RKO (cell line): ENCODE results near the gene SESTD1.

Source experiments
- DNase-seq: peaks from one replicate; pipeline ENCODE4 v3.0.0-alpha.2; 2016; ENCODE audit warnings: low spot score

Gene SESTD1, protein sequence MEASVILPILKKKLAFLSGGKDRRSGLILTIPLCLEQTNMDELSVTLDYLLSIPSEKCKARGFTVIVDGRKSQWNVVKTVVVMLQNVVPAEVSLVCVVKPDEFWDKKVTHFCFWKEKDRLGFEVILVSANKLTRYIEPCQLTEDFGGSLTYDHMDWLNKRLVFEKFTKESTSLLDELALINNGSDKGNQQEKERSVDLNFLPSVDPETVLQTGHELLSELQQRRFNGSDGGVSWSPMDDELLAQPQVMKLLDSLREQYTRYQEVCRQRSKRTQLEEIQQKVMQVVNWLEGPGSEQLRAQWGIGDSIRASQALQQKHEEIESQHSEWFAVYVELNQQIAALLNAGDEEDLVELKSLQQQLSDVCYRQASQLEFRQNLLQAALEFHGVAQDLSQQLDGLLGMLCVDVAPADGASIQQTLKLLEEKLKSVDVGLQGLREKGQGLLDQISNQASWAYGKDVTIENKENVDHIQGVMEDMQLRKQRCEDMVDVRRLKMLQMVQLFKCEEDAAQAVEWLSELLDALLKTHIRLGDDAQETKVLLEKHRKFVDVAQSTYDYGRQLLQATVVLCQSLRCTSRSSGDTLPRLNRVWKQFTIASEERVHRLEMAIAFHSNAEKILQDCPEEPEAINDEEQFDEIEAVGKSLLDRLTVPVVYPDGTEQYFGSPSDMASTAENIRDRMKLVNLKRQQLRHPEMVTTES

GRCh38 chr2:179264368-179265081, at the start of gene SESTD1:
Gene SESTD1 (minus strand): TSS chr2:179264832. CDS start chr2:179191841, 72,991 bp downstream.
- DNase-seq: peak; percentile 35

DNA sequence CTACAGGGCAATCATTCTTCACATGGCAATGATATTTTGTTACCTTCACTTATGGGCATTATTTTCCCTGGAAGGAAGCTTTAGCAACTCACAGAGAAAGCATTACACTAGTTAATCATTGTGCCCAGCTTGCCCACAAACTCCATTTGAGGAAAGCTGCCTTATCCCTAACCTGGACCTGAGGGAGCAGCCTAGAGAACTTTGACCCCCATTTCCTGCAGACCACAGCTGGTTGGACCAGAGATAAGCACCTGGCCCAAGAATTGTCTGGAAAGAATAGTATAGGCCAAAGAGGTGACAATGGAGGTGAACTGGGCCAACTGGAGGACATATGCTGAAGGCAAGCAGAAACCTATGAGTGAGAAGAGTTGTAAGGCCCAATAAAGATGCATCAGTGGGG, 48.4 kb upstream of the SESTD1 start:
- DNase-seq: no peak

GRCh38 chr2:179311101-179311500, 46.5 kb upstream of the SESTD1 start:
- no peak for DNase-seq

DNA sequence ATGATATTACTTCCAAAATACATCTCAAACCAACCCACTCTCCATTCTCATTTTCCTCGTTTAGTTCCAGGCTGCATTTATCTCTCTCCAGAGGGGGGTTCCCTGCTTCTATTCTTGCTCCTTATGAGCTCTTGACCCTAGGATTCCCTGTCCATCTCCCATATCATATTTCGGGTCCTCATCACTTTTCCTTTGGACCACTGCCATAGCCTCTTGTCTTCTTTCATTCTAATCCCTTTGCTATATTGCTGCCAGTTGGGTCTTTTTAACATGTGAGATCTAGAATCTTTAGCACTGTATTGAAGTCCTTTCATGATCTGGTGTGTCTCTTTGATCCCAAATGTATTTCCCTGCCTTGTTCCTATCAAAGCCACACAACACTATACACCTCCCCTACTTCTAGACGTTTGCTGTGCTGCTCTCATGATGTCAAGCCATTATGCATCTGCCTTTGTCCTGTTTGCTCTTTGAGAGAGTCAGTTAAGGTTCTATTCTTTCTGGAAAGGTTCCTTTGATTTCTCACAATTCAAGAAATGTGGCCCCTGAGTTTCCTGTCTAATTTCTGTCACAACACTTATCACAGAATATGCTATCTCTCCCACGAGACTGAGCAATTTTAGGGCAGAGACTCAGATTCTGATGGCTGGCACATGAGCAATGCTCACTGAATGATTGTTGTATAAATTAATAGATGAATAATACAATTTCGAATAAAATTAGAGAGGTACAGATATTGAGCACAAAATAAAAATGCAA, 43.2 kb upstream of the SESTD1 start:
- no peak for DNase-seq

- DNase-seq: no peak
Observed at GRCh38 chr2:179305125-179305524, 40.5 kb upstream of the SESTD1 start.

DNA sequence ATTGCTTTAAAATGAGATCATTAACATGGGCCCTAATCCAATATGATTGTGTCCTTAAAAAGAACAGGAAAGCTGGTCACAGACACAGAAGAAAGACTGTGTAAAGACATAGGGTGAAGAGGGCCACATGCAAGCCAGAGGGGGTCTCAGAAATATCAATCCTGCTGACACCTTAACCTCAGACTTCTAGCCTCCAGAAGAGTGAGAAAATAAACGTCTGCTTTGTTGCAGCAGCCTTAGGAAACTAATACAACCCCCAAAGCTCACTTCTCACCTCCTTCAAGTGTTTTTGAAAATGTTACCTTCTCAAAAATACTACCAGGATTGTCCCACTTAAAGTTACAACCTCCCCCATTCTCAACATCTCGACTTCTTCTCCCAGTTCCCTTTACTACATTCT, 39.8 kb upstream of the SESTD1 start:
- DNase-seq: no peak

GRCh38 chr2:179302764-179303571, 38.3 kb upstream of the SESTD1 start:
- DNase-seq: no peak

DNA sequence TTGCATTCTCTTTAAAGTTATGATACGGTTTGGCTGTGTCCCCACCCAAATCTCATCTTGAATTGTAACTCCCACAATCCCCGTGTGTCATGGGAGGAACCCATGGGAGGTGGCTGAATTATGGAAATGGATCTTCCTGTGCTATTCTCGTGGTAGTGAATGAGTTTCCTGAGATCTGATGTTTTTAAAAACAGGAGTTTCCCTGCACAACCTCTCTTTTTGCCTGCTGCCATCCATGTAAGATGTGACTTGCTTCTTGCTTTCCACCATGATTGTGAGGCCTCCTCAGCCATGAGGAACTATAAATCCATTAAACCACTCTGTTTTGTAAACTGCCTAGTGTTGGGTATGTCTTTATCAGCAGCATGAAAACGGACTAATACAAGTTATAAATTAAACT, 37.5 kb upstream of the SESTD1 start:
- DNase-seq: no peak

GRCh38 chr2:179298666-179299065, 34.0 kb upstream of the SESTD1 start:
- no peak for DNase-seq

GRCh38 chr2:179297927-179298326, 33.3 kb upstream of the SESTD1 start:
- DNase-seq: no peak

DNA sequence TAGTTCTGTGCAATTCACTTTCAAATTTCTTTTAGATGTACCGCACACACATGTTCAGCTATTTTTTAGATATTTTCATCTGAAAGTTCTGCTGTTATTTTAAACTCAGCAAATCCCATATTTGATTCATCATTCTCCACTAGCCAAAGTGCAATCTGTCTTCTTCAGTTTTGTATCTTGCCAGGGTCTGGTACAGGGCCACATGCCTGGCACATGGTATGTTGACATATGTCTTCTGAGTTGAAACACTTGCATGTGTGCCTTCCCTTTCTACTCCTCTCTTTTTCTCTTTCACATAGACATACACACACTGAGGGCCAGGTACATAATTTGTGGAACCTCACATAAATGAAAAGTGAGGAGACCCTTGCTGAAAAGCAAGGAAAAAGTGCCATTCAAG, 25.7 kb upstream of the SESTD1 start:
- no peak for DNase-seq

DNA sequence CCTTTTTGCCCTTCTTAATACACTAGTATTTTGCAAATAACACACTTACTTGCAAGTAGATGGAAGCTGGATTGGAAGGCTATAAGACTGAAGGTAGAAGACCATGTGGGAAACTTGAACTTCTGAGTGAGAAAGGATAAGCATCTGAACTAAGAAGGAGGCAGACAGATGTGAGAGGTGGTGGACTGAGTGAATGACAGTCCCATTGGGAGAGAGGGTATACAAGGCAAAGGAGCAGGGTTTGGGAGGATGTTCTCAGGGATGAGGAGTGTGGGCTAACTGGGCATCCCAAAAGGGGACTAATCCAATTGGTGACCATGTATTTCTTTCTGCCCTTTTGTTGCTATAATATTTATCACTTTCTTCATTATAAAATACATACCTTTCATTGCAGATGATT, 20.4 kb upstream of the SESTD1 start:
- DNase-seq: no peak

DNA sequence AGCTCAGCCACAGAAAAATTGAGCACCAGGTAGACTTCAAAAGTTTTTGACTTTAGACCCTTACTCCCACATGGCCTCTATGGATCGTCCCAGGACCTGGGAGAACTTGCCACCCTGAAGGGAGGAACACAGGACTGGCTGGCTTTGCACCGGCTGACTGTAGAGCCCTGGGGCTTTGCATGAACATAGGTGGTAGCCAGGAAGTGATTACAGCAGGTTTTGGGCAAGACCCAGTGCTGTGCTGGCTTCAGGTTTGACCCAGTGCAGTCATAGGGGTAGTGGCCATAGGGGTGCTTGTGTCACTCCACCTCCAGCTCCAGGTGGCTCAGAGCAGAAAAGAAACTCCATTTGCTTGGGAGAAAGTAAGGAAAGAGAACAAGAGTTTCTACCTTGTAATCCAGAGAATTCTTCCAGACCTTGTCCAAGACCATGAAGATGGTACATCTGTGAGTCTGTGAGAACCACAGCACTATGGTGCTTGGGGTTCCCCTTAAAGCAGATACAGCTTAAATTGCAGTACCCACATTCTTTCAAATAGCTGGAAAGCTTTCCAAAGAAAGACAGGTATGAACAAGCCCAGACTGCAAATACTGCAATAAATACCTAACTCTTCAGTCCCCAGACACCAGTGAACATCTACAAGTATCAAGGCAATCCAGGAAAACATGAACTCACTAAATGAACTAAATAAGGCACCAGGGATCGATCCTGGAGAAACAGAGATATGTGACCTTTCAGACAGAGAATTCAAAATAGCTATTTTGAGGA, 13.0 kb upstream of the SESTD1 start:
- DNase-seq: no peak

GRCh38 chr2:179275253-179276012, 10.8 kb upstream of the SESTD1 start:
- no peak for DNase-seq

- no peak for DNase-seq
Observed at GRCh38 chr2:179274749-179275148, 10.1 kb upstream of the SESTD1 start.

DNA sequence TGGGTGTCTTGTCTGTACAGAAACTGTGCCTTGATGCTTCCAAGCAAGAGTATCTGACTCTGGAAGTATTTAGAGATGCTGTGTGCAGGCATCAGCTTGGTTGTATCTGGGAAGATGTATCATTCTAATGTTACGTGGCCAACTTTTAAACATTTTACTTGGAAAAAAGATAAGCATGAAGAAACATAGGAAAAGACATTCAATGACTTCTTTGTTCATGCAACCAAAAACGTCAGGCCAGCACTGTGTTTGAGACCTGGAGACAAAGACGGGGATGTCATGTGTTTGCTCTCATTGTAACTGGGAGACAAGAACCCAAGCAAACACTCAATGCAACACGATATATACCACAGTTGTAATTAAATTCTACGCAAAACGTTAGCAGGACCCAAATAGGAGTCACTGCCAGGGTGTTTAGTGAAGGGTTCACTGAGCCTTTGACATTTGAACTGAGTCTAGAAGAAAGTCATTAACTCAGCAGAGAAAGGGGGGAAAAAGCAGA, 8.9 kb upstream of the SESTD1 start:
- no peak for DNase-seq

- no peak for DNase-seq
Observed at GRCh38 chr2:179272406-179273192, 8.0 kb upstream of the SESTD1 start.

- DNase-seq: no peak
Observed at GRCh38 chr2:179270689-179271088, 6.1 kb upstream of the SESTD1 start.
